SU-DHL-6 (cell line): ENCODE data around the gene RGS6.

ENCODE experiments used
- H2AFZ ChIP-seq: fragments of 200-600 bp; sonication (generic); 2 replicates; pipeline ENCODE4 v1.6.1; 2014; ENCODE audit warnings: low read depth, mild to moderate bottlenecking, moderate library complexity, mixed read lengths, antibody characterized with exemption, low read length; ENCODE audit not compliant: severe bottlenecking
- H3F3A ChIP-seq: fragments of 200-600 bp; shearing (Covaris generic); 2 replicates; pipeline ENCODE4 v1.6.0; 2016; ENCODE audit warnings: antibody characterized with exemption, mild to moderate bottlenecking; ENCODE audit not compliant: insufficient read depth
- H3K27ac ChIP-seq: fragments of 200-600 bp; sonication (generic); 2 replicates; pipeline ENCODE4 v1.5.1; 2016; ENCODE audit warnings: low read depth, mild to moderate bottlenecking, low read length, moderate library complexity, mixed read lengths
- H3K27me3 ChIP-seq: fragments of 200-600 bp; sonication (generic), shearing (Covaris generic); 2 replicates; pipeline ENCODE4 v1.6.0; 2014; ENCODE audit warnings: mild to moderate bottlenecking, low read length
- H3K36me3 ChIP-seq: fragments of 200-600 bp; sonication (generic); 2 replicates; pipeline ENCODE4 v1.6.1; 2014; ENCODE audit warnings: mild to moderate bottlenecking, low read length, mixed read lengths
- H3K4me2 ChIP-seq: fragments of 300-600, 200-600 bp; shearing (Covaris generic), sonication (generic); 2 replicates; pipeline ENCODE4 v1.6.0; 2014; ENCODE audit warnings: low read length, low read depth, mild to moderate bottlenecking; ENCODE audit not compliant: poor library complexity, severe bottlenecking
- H3K4me3 ChIP-seq: fragments of 200-600 bp; sonication (generic); 2 replicates; pipeline ENCODE4 v1.5.1; 2014; ENCODE audit warnings: antibody characterized with exemption, low read length, mild to moderate bottlenecking, mixed read lengths; ENCODE audit not compliant: insufficient read depth, poor library complexity, severe bottlenecking
- H3K79me2 ChIP-seq: fragments of 200-600 bp; sonication (generic); 2 replicates; pipeline ENCODE4 v1.6.1; 2014; ENCODE audit warnings: mild to moderate bottlenecking, low read length, moderate library complexity; ENCODE audit not compliant: insufficient read depth
- H3K9ac ChIP-seq: fragments of 200-600 bp; sonication (generic); 2 replicates; pipeline ENCODE4 v1.7.0; 2014; ENCODE audit warnings: mild to moderate bottlenecking, low read length
- H3K9me2 ChIP-seq: fragments of 200-600 bp; sonication (generic); replicated peaks from 2 replicates; pipeline ENCODE4 v1.6.1; 2014; ENCODE audit warnings: low read length; ENCODE audit not compliant: insufficient read depth
- H3K9me3 ChIP-seq: fragments of 200-600 bp; sonication (generic); 2 replicates; pipeline ENCODE4 v1.6.1; 2014; ENCODE audit warnings: low read length, mixed read lengths; ENCODE audit not compliant: insufficient read depth
- H4K20me1 ChIP-seq: fragments of 200-600 bp; sonication (generic); 2 replicates; pipeline ENCODE4 v1.6.1; 2014; ENCODE audit warnings: low read depth, mild to moderate bottlenecking, antibody characterized with exemption, low read length, moderate library complexity, mixed read lengths
- CTCF ChIP-seq: fragments of 200-600 bp; sonication (generic); IDR thresholded peaks from one replicate; pipeline ENCODE4 v1.5.1; 2017; ENCODE audit warnings: antibody characterized with exemption, mild to moderate bottlenecking, low read length, moderate library complexity; ENCODE audit not compliant: insufficient read depth, poor library complexity, severe bottlenecking
- EZH2phosphoT487 ChIP-seq: fragments of 200-600 bp; sonication (generic), shearing (Covaris generic); conservative IDR thresholded peaks from 2 replicates; pipeline ENCODE4 v1.6.1; 2018; ENCODE audit warnings: mild to moderate bottlenecking, antibody characterized with exemption, low read length, moderate library complexity, mixed read lengths

Gene RGS6

DNA sequence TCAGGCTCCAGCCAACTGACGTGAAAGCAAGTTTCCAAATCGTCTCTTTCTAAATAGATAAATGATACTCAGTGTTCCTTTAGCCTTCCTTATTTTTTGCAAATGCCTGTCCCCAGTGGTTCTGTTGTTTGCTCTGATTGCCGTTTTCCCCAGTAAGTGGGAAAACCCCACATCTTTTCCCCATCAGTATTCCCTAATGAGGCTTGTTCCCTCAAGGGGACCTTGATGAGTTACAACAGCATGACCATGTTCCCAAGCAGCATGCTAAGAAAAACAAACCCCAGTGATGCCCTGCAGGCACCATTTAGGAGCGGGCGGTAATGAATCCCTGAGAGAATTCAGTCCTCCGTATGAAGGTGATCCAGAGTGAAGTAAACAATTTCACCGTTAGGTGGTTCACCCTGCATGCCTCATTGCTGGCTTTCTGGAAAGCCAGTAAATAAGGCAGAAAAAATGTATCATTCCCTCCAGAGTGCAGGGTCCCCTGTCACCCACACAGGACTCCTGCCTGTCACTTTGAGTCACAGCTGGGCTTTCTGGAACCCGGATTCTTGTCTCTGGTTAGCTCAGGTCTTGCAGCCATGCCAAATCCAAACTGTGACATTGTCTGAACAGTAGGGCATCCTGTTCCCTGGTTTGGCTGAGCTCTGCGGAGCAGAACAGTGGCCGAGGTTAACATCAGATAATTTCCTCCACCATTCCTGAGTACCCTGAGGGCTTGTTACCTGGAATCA, 222.6 kb downstream of the RGS6 start:
- no peak overlapping the region for H3K4me2 ChIP-seq
- no peaks in the 10 kb centered on the region for H3K79me2 ChIP-seq
- no peaks in the 10 kb centered on the region for H3K27me3 ChIP-seq
- no peak overlapping the region for H3K9ac ChIP-seq
- no peak overlapping the region for H3K4me3 ChIP-seq
- TF ChIP-seq EZH2phosphoT487 (no peak), CTCF (no peak)
- H4K20me1 ChIP-seq: no peaks in the 10 kb centered on the region
- H3F3A ChIP-seq: no peaks in the 10 kb centered on the region
- H3K27ac ChIP-seq: no peak overlapping the region
- H2AFZ ChIP-seq: no peak overlapping the region
- no peaks in the 10 kb centered on the region for H3K9me3 ChIP-seq
- H3K9me2 ChIP-seq: no peaks in the 10 kb centered on the region
- no peaks in the 10 kb centered on the region for H3K36me3 ChIP-seq

DNA sequence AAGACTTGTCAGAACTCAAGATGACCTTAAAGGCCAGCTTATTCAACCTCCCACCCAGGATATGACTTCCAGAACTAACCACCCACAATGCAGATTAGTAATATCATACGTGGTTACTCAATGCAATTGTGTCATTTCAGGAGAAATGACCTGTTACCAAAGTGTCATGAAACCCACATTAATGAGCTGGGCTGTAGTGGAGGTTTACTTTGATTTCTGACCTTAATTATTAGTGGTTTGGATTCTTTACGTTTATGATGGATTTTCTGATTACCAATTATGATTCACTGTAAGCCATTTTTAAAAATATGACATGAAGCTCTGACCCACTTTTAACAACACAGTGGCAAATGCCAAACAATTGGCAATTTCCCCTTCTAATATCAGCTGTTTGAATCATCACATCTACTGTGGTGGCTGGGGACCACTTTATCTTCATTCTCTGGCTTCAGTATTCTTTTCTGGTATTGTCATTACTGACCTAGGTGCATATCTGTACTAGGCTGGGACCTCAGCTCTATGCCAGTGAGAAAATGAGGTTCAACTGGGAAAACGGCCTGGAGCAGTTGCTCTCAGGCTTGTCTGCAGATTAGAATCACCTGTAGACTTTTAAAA, 223.3 kb downstream of the RGS6 start:
- Histone ChIP-seq H4K20me1 (no peaks in the 10 kb centered on the region), H3K9me3 (no peaks in the 10 kb centered on the region), H3K27me3 (no peaks in the 10 kb centered on the region), H3K4me3 (no peak overlapping the region), H3K36me3 (no peaks in the 10 kb centered on the region), H3K27ac (no peak overlapping the region), H3K4me2 (no peak overlapping the region), H3F3A (no peaks in the 10 kb centered on the region), H3K9ac (no peak overlapping the region), H3K79me2 (no peaks in the 10 kb centered on the region), H3K9me2 (no peaks in the 10 kb centered on the region), H2AFZ (no peak overlapping the region)
- TF ChIP-seq EZH2phosphoT487: no peak
- TF ChIP-seq CTCF: no peak

- no peaks in the 10 kb centered on the region for H3K27me3 ChIP-seq
- no peak overlapping the region for H3K27ac ChIP-seq
- H3K9me2 ChIP-seq: no peaks in the 10 kb centered on the region
- no peak overlapping the region for H3K9ac ChIP-seq
- no peak overlapping the region for H3K4me3 ChIP-seq
- no peak overlapping the region for H2AFZ ChIP-seq
- H4K20me1 ChIP-seq: no peaks in the 10 kb centered on the region
- no peaks in the 10 kb centered on the region for H3K79me2 ChIP-seq
- no peaks in the 10 kb centered on the region for H3K36me3 ChIP-seq
- H3K4me2 ChIP-seq: no peak overlapping the region
- H3K9me3 ChIP-seq: no peaks in the 10 kb centered on the region
- TF ChIP-seq EZH2phosphoT487 (no peak), CTCF (no peak)
- H3F3A ChIP-seq: no peaks in the 10 kb centered on the region
These were observed 232.4 kb downstream of the RGS6 start for GRCh38 chr14:72164420-72165228.
